Measurements from ENCODE around the gene DPP4.

The DPP4 gene

DNA sequence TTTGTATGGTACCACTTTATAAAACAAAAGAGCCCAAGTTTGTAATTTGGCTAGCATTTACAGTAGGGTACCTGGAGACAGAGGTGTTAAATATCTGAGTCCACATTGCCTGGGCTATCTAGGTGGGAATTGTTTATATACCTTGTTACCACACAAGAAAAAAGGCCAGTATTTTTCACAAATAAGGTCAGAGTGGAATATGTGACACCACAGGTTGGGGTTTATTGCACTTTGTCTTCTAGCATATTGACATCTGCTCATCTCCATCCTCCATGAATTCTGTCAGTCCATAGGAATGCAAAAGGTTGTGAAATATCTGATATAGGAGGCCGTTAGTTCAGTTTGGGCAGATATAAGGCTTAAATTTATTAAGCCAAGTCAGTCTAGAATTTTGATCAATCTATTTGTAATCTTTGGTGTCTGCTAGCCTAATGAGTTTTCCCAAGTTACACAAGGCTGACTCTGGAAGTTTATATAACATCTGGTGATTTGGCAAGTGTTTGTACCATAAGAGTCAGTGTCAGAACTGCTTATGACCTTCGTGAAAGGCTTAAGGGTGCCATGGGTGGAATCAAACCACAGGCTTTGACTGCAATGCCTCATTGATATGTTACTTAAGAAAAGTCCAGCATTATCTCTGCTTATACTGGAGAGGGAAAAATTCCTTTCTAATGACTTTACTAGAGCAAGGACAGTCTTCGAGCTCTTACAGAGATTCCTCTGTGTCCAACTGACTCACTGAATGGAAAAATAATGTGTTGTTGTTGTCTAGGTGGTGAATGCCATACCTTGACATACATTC is 11.3 kb upstream of the DPP4 start:
- no peak for DNase-seq (ENCODE audit: low read depth in 2 of 2)

DNA sequence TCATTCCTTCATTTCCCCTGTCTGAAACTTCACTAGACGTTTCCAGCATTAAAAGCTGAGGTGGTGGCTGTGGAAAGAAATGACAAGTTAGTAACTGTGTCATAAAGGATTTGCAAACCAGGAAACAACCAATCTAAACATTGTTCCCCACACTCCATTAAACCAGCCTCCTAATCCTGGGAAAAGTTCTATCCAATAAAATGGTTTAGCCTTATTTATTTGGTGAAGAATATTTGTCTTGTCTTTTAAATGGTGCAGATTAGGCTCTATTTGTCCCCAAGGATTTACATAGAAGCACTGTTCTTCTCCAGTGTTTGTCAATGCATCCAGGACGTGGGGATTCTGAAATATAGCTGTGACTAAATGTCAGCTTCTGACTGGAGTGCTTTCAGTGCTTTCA is 10.5 kb upstream of the DPP4 start:
- no peak for DNase-seq (ENCODE audit: low read depth in 2 of 2)

GRCh38 chr2:162082681-162083080 is 8.7 kb upstream of the DPP4 start:
- DNase-seq (ENCODE audit: low read depth in 2 of 2) = no peak

- no peak for DNase-seq (ENCODE audit: low read depth in 2 of 2)
These were observed 8.0 kb upstream of the DPP4 start for GRCh38 chr2:162082036-162082435.

DNA sequence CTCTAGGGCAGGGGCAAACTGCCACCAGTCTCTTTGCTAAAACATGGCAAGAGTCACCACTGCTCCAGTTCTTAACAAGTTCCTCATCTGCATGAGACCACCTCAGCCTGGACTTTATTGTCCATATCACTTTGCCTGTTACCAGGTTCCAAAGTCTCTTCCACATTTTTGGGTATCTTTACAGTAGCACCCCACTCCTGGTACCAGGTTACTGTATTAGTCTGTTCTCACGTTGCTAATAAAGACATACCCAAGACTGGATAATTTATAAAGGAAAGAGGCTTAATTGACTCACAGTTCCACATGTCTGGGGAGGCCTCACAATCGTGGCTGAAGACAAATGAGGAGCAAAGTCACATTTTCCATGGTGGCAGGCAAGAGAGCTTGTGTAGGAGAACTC is 5.5 kb upstream of the DPP4 start:
- no peak for DNase-seq (ENCODE audit: low read depth in 2 of 2)

- no peak for DNase-seq (ENCODE audit: low read depth in 2 of 2)
These were observed 1.7 kb upstream of the DPP4 start for GRCh38 chr2:162075689-162076132.

GRCh38 chr2:162074928-162075688 is 1.1 kb upstream of the DPP4 start:
- DNase-seq (ENCODE audit: low read depth in 2 of 2) = no peak

GRCh38 chr2:162074632-162074895 is 549 bp upstream of the DPP4 start:
- no peak for DNase-seq (ENCODE audit: low read depth in 2 of 2)

DNA sequence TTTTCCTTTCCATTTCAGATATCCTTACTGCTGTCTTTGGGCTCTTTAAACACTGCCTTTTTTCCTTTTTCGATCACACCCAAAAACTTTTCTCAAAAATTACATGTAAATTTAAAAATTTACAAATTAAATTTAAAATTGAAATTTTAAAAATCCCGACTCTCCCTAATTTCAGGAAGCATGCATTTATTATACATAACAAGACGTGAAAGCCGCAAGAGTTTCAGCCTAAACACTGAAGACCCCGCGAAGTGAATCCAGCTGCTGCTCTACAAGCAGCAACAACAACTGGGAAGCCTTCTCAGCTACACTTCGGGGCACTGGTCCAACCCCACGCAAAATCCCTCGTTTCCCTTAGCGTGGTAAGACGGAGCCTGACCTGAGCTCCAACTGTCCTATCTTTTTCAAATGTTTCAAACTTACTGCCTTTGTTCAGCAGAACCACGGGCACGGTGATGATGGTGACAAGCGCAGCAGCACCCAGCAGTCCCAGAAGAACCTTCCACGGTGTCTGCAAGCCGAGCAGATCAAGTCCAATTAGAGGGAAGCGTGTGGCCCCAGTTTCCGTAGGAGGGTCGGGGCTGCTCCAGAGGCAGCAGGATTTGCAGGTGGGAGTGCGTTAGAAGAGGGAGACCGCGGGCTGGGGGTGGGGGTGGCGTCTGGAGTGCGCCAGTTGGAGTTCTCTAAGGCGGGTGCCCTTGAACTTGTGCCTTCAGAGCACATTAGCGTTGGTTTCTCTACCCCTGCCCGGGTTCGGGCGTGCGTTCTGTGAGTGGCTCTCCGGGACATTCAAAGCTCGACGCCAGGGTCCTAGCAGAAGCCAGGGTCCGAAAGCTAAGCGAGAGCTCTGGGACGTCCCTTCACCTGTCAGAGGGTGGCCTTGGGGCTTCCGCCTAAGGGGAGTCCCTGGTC is 783 bp downstream of the DPP4 start:
- DNase-seq (ENCODE audit: low read depth in 2 of 2) = no peak

GRCh38 chr2:162072181-162072702 is 1.8 kb downstream of the DPP4 start:
- no peak for DNase-seq (ENCODE audit: low read depth in 2 of 2)

- no peak for DNase-seq (ENCODE audit: low read depth in 2 of 2)
These were observed 3.0 kb downstream of the DPP4 start for GRCh38 chr2:162071001-162071400.

- no peak for DNase-seq (ENCODE audit: low read depth in 2 of 2)
These were observed 3.6 kb downstream of the DPP4 start for GRCh38 chr2:162070228-162070936.

GRCh38 chr2:162069267-162069903 is 4.6 kb downstream of the DPP4 start:
- no peak for DNase-seq (ENCODE audit: low read depth in 2 of 2)

DNA sequence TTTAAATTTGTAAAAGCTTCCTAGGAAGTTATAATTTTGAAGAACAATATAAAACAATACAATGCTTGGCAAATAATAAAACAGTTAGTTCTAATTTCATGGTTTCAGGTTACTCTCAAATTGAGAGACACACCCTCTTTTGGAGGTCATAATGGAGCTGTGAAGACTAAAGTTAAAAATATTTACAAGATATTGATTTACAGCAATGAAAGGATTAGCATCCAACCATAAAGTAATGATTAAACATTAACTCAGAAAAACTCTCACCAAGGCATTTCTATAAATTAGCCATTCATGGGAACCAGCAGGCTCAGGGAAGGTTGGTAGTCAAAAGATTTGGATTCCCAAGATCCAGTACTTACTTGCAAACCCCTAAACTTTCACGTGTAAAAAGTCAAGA is 6.4 kb downstream of the DPP4 start:
- no peak for DNase-seq (ENCODE audit: low read depth in 2 of 2)

- DNase-seq (ENCODE audit: low read depth in 2 of 2) = no peak
These were observed 8.2 kb downstream of the DPP4 start for GRCh38 chr2:162065767-162066166.

- DNase-seq (ENCODE audit: low read depth in 2 of 2) = no peak
These were observed 10.1 kb downstream of the DPP4 start for GRCh38 chr2:162063899-162064298.

DNA sequence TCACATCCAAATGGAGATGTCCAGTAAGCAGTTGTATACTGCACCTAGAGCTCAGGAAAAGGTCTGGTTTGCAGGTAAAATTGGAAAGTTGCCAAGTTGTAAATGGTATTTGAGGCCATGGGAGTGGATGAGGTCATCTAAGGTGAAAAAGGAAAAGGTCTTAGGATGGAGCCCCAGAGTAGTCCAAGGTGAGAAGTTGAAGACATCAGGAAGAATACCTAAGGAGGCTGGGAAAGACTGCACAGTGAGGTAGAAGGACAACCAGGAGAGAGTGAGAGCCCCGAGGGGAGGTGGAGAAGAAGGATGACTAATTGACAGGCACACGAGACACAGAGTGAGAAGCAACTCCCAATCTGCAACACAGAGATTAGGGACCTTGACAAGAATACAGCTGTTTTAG is 10.7 kb downstream of the DPP4 start:
- DNase-seq (ENCODE audit: low read depth in 2 of 2) = no peak

DNA sequence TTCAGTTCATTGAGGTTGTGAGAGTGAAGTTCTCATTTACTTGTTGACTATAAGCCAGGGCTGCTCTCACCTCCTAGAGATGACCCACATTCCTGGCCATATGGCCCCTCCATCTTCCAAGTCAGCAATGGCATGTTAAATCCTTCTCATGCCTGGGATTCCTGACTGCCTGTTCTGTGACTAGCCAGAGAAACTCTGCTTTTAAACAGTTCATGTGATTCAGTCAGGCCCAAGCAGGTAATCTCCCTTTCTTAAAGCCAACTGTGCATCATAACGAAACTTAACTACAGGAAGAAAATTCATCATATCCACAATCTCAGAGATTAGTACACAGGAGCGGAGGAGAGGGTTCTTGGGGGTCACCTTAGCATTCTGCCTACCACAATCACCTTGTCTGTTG is 11.5 kb downstream of the DPP4 start:
- no peak for DNase-seq (ENCODE audit: low read depth in 2 of 2)

DNA sequence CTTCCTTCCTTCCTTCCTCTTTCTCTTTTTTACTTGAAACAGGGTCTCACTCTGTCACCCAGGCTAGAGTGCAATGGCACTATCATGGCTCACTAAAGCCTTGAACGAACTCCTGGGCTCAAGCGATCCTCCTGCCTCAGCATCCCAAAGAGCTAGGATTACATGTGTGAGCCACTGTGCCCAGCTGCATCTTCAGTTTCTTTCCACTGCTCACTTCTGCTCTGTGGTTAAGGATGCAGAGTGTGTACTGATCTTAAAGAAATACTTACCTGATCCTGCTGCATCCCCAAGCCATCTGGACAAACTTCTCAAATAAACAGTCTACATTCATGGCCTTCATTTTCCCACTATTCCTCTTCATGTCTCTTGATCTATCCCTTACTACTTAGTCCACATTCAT is 13.0 kb downstream of the DPP4 start:
- no peak for DNase-seq (ENCODE audit: low read depth in 2 of 2)

DNA sequence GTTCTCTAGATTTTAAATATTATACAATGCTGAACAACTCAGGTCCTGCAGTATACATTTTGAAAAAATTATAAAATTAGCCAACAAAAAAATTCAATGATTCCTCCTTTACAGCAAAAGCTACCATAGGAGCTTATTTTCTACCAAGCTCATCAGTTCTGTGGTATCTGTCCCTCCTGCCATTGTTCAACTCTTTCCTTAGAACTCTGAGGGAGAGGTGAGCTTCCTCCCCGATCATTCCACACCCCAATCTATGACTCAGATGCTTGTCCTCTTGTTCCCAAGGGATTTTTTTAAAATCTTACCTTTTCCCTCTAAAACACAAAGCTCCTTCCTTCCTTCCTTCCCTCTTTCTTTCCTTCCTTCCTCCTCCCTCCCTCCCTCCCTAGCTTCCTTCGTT is 13.5 kb downstream of the DPP4 start:
- no peak for DNase-seq (ENCODE audit: low read depth in 2 of 2)

Data from activated CD4-positive, alpha-beta T cell treated with anti-CD3 and anti-CD28 coated beads for 24 hours (primary cell).